ENCODE data around the gene BCS1L.
A peak's percentile ranks its signal among the peaks of the same experiment; 100 is the strongest.

BCS1L gene

DNA sequence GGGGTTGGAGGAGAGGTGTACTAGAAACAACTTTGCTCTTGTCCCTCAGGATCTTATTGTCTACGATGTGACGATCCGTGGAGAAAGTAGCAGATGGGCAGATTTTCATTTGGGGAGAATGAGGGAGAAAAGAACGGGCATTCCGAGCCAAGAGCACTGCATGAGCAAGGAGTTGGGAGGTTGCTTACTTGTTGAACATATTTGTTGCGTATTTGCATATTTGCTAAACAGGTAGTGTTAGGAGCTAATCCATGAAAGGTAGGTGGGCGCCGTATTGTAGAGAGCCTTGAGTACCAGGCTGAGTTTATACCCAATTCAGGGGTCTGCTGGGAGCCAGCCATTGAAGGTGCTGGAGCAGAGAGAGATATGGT is 490 bp downstream of the BCS1L start:
- no peak for DNase-seq (ENCODE audit: low spot score)

DNA sequence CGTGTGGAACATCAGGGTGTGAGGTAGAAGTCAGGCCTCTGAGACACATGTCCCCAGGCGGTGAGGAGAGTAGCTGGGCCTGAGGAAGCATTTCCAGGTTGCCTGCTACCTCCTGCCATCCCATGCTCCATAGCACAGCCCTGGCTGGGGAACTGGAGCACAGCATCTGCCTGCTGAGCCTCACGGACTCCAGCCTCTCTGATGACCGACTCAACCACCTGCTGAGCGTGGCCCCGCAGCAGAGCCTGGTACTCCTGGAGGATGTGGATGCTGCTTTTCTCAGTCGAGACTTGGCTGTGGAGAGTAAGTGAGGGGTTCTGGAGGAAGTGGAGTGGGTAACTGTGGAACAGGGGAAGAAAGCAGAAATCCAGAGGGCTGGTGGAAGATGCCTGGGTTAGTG is 2.9 kb downstream of the BCS1L start:
- DNase-seq (ENCODE audit: low spot score): no peak

DNA sequence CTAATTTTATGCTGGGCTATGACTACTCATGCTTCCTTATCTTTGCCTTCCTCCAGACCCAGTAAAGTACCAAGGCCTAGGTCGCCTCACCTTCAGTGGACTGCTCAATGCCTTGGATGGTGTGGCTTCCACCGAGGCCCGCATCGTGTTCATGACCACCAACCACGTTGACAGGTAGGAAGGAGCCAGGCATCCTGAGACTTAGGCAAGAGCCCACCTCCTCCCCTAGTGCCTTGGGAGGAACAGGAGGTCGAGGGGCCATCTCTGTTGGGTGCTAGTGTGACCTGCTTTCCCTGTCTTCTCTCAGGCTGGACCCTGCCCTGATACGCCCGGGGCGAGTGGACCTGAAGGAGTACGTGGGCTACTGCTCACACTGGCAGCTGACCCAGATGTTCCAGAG is 3.3 kb downstream of the BCS1L start:
- DNase-seq (ENCODE audit: low spot score): no peak

DNA sequence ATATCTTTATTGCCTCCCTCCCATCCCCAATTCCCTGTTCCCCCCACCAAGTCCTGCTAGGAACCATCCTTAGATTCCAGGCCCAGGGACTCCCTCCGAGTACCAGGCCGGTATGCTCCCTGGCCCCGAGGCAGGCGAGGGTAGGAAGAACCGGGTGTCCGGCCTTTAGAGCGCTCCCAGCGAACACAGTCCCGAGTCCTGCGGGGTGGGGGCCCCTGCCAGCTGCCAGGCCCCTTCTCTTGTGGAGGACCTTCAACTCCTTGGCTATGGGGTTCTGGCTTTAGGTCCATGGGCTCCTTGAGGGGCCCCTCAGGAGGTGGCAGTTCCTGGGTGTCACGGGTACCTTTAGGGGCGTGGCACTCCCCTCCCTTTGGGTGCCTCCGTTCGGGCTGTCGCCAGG is 4.4 kb downstream of the BCS1L start:
- no peak for DNase-seq (ENCODE audit: low spot score)

DNA sequence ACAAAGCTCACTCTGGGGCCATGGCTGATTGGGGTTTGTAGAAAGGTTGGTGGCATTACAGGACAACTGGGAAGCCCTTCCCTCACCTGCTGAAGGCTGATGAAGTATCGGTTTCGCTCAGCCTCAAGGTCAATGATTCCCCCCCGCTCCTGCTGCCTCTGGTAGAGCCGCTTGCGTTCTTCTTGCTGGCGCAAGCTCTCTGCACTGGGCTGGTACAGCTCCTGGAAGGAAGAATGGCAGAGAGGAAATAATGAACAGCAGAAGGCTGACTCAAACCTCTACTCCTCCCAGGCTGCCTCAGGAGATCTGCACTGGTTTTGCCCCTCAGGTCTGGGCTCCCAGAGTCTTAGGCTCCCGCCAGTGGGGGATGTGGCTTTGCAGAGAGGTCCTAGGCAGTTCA is 5.2 kb downstream of the BCS1L start:
- no peak for DNase-seq (ENCODE audit: low spot score)

DNA sequence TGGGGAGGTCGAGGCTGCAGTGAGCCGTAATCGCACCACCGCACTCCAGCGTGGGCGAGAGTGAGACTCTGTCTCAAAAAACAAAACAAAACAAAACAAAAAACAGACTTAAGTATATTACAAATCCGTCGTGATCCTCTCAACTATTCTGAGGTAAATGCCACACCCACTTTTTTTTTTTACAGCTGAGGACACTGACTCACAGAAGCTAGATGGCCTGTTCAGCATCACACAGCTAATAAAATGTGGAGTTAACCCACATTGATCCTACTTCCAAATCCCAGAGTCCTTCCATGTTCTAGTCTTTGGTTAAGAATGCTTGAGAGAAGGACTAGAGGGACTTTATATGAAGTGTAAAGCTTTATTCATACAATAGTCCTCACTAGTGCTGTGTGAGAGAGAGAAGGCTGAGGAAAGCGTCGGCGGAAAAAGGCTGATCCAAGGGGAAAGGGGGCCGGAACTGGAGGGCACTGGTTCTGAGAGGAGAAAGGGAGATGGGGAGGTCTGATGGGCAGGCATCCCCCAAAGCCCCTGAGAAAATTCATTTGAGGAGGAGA is 11.7 kb downstream of the BCS1L start:
- DNase-seq (ENCODE audit: low spot score): peak; percentile 16

DNA sequence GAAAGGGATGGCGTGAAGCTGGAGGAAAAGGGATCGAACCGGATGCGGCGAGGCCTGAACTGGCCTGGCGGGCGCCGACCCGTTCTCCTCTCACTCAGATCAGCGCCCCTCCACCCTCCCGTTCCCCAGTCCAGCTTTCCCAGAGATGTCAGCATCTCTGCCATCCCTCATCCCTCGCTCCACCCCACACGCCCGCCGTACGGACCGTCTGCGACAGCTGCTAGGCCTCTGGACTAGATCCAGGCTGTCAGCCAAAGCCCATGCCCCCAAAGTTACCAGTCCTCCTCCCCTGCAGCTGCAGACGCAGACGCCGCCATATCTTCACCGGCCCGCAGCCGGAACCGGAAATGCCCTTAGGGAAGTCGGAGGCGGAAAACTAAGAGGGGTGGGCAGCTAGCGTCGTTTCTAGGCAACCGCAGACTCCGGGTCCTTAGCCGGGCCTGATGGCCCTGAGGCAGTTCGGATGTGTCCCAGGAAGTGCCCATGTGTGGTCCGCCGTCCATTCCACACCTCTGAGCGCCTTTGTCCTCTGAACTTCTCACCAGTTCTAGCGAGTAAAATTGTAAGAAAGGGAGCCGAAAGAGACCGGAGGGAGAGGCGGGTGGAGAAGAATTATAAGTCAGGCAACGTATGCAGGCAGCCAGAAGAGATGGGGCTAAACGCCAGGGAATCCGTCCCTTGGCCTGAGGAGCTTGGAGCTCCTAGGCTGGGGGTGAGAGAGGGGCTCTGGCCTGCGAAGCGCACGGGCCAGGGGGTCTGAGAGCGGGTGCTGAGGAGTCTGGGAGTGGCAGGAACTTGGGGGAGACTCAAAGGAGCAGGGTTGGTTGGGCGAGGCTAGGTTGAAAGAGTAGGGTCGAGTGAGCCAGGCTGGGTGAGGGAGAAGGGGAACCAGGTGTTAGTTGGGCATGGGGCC is 12.4 kb downstream of the BCS1L start, which contains the start of the genes RNF25 and STK36:
Gene RNF25 (minus strand): TSS at position 349 of the 913 bp plus-strand sequence. CDS start 32 bp downstream, at position 317.
Gene STK36 (plus strand): TSS at position 433 of the 913 bp plus-strand sequence. CDS start 744 bp downstream, outside the sequence.
- peak; percentile 94 for DNase-seq (ENCODE audit: low spot score)

DNA sequence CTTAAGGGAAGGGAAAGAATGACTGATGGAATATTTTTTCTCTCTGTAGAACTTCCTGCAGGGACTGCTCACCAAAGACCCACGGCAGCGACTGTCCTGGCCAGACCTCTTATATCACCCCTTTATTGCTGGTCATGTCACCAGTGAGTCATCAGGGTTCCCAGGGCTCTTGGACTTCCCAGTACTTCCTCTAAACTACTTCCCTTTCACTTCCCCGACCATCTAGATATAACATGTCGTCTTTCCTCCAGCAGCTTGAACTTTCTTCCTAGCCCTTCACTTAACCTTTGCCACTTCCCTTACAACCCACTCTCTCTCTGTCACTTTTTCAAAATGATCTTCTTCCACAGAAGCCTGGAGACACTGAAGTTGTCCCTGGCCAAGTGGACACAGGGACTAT is 19.6 kb downstream of the BCS1L start:
- DNase-seq (ENCODE audit: low spot score): no peak

DNA sequence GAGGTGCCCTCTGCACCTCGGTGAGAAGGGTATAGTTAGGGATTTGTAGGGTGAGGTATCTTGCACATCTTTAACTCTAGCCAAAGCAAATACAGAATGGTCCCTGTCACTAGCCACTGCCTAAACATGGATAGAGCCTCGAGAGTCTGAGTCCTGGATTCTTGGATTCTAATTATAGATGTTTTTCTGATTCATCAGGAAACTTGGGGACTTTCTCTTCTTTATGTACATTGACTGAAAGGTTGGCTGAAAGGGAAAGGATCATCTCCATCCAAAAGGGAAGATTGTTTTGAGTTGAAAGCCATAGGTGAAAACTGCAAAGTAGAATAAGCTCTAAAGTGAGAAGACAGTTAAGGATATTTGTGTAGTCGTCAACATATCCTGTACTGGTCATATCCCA is 20.6 kb downstream of the BCS1L start:
- DNase-seq (ENCODE audit: low spot score): no peak

DNA sequence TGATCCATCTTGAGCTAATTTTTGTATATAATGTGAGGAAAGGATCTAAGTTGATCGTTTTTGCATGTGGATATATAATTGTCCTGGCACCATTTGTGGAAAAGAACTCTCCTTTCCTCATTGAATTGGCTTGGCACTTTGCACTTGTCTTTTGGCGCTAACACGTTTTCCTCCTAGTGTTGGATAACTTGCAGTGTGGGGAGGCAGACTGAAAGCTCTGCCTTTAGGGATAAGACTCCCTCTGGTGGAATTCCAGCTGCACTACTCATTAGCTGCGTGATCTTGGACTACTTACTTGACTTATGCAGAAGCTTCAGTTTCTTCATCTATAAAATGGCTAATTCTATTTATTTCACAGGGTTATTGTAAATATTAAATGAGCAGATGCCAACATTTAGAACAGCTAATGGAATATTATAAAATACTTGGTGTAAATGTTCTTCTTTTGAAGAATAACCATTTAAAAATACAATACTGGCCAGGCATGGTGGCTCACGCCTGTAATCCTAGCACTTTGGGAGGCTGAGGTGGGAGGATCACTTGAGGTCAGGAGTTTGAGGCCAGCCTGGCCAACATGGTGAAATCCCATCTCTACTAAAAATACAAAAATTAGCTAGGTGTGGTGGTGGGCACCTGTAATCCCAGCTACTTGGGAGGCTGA is 28.0 kb downstream of the BCS1L start:
- peak; percentile 67 for DNase-seq (ENCODE audit: low spot score)

DNA sequence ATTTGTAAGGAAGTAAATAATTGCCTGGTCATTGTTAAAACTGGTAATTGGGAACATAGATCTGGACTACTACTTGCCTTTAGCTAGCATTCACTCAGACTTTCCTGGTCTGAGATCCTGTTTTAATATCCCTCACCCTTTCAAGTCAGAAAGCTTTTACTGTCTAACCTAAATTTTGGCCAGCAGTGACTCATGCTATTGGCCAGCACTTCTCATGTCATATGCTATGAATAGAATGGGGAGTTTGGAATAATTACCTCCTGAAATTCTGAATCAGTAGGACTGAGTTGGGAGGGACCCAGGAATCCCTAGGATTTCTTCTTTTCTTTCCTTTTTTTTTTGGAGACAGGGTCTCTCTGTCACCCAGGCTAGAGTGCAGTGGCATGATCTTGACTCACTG is 31.8 kb downstream of the BCS1L start:
- DNase-seq (ENCODE audit: low spot score): peak; percentile 40

DNA sequence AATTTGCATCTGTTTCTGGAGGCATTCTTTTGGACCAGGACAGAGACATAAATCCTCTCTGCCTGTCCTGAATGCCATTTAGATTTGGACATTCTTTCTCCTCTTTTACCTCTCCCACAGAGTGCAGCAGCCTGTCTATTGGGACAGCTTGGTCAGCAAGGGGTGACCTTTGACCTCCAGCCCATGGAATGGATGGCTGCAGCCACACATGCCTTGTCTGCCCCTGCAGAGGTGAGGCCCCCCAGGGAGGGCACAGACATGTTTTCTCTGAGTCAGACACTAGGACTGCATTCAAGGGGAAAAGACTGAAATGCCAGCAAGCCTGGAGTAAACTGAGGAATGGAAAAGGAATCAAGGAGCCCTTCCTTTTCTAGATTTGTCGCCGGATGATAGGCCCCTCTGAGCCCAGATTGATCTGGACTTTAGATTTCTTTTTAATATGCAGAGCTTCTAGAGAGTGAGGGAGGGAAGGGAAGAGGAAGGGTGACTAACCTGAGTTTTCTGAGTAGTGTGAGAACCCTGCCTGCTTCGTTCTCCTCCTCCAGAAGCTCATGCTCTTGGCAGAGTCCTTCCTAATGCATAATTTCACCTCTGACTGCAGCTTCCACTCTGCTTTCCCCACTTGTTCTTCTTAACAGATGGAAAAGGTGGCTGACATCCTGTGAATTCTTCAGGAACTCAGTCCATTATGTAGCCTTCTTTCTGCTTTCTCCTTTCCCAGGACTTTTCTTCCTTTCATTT is 35.1 kb downstream of the BCS1L start:
- no peak for DNase-seq (ENCODE audit: low spot score)

DNA sequence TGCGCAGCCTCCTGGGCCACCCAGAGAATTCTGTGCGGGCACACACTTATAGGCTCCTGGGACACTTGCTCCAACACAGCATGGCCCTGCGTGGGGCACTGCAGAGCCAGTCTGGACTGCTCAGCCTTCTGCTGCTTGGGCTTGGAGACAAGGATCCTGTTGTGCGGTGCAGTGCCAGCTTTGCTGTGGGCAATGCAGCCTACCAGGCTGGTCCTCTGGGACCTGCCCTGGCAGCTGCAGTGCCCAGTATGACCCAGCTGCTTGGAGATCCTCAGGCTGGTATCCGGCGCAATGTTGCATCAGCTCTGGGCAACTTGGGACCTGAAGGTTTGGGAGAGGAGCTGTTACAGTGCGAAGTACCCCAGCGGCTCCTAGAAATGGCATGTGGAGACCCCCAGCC is 39.4 kb downstream of the BCS1L start:
- DNase-seq (ENCODE audit: low spot score): no peak

DNA sequence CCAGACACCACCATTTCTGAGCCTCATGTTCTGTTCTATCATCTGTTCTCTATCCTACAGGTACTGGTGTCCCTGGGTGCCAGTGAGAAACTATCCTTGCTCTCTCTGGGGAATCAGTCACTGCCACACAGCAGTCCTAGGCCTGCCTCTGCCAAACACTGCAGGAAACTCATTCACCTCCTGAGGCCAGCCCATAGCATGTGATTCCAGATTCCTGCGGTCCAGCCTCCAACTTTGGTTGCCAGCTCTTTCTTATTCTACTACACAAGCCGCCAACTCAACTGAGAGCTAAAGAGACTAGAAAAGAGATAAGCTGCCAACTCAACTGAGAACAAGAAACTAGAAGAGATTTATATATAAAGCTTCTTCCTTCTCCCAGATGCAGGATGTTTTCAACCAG is 42.3 kb downstream of the BCS1L start:
- no peak for DNase-seq (ENCODE audit: low spot score)

DNA sequence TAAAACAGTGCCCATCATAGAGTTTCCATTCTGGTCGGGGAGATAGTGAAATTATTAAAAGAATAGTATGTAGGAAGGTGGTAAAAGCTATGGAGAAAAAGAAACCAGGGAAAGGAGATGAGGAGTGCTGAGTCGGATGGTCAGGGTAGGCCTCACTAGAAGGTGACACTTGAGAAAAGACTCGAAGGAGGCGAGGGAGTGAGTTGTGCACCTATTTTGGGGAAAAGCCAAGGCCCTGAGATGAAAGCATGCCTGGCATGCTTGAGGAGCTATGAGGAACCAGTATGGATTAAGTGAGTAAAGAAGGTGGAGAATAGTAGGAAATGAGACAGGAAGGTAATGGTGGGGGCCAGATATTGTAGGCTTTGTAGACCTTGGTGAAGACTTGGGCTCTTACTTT is 43.9 kb downstream of the BCS1L start:
- DNase-seq (ENCODE audit: low spot score): no peak

DNA sequence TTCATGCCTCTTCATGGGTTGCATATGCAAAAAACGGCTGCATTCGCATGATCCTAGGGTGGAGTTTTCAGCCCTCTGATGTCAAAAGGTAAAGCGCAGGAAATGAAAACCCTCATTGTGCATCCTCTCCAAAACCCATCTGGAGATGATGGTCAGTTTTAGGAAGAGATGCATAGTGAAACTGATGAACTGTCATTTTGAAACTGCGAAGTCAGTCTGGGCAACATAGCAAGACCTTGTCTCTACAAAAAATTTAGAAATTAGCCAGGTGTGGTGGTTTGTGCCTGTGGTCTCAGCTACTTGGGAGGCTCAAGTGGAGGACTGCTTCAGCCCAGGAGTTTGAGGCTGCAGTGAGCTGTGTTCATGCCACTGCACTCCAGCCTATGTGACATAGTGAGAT is 48.6 kb downstream of the BCS1L start:
- no peak for DNase-seq (ENCODE audit: low spot score)

DNA sequence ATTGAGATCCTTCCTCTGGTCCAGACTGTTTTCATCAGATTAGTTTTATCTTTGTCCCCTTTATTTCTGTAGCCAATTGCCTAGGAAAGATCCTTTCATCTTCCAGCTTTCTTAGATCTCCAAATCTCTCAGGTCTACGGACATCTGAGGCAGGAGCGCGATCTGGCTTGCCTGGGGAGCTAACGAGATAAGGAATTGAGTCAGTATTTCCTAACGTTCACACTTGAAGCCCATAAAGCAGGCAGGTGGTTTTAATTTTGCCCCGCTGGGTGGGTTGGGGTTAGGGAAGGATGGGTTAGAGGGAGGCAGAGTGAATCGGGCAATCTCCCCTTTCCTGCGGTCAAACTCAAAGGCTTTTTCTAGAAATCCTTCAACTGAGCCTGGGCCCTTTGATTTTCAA is 50.4 kb downstream of the BCS1L start:
- DNase-seq (ENCODE audit: low spot score): no peak

DNA sequence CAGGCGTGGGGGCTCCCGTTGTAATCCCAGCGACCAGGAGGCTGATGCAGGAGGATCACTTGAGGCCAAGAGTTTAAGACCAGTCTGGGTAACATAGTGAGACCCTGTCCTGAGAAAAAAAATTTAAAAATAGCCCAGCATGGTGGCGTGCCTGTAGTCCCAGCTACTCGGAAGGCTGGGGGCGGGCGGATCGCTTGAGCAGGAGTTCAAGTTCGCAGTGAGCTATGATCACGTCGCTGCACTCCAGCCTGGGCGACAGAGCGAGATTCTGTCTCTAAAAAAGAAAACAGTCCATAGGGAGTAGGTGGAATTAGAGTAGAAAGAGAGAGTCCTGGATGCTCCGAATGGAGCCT is 50.8 kb downstream of the BCS1L start:
- no peak for DNase-seq (ENCODE audit: low spot score)

DNA sequence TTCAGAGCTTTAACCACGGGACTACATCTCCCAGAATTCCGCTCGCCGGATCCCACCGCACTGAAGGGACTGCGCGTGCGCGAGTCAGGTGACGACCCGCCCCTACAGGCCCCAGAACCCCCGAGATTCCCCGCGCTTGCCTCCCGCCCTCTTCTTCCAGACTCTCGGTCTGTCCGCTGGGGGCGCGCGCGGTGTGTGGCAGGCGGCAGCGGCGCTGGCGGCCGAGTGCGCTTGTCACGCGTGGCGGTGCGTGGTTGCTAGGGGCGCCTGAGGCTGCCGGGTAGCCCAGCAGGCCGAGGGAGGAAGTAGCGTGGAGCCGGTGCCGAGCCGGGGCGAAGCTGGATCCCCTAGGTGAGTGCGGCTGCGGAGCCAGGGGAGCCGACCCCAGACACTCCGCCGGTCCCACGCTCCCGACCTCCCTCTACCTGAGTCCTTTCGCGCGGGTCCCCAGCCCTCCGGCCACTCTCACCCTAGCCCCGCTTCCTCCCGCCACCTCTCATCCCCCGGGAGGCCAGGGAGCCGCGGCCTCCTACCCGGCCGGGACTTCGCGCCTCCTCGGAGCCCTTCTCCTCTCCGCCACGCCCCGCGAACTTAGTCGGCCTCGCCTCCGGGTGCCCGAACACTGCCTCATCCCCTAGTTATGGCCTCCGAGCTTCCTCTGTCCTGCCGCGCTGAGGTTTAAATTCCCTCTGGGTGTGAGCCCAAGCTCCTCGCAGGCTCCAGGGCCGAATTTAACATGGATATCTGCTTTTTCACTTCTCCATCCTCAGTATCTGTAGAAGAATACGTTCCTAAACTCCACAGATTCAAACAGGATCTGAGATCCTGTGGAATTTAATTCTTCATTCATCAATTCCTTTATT is 51.4 kb downstream of the BCS1L start, which contains the start of gene TTLL4:
Gene TTLL4 (plus strand): TSS at position 149 of the 863 bp plus-strand sequence. CDS start 26,842 bp downstream, outside the sequence.
- peak; percentile 99 for DNase-seq (ENCODE audit: low spot score)

DNA sequence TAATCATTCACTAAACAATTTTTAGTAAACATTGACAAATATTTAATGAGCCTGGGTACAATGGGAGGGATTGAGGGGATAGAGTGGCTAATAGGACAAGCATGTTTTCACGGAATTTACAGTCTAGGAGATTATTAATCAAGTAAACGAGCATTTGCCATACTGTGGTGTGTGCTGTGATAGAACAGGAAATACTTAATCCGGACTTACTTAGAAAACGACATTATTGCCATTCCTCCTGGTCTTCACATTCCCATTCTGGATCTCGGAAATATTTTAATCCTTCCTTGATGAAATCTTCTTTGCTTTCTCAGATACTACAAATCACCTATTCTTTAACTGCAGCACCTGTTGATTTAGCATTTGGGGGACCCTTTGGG is 52.1 kb downstream of the BCS1L start:
- DNase-seq (ENCODE audit: low spot score): no peak
